ENCODE data around the gene CHAF1A. TPM values are rescaled to one million over a fixed set of nuclear protein-coding genes. Genes with fewer than 3 reads are reported as not detected.

CHAF1A gene
- total RNA-seq, 3 donors from 2014 or later = 6.3 to 8.2 (median 7.9) TPM

GRCh38 chr19:4360641-4361151 is 41.7 kb upstream of the CHAF1A start:
- H3K4me1 ChIP-seq = no peaks in the 10 kb centered on the region

GRCh38 chr19:4361152-4362046 is 41.0 kb upstream of the CHAF1A start:
- no peak for DNase-seq (ENCODE audit: low spot score in 2 of 2)
- Histone ChIP-seq H3K27ac (no peak overlapping the region), H3K36me3 (no peaks in the 10 kb centered on the region)

More at GRCh38 chr19:4360641-4361151, 41.7 kb upstream of the CHAF1A start:
- Histone ChIP-seq H3K4me3 (no peak overlapping the region), H3K36me3 (no peaks in the 10 kb centered on the region), H3K9me3 (no peaks in the 10 kb centered on the region), H3K27me3 (no peaks in the 10 kb centered on the region), H3K27ac (no peak overlapping the region)
- intact Hi-C loops (cut with DNase I; ENCODE audit: low total_unique reads) = loop anchor here (10.0 kb wide), 2 partner anchors 96 to 1364 kb away; partner anchors contain the start of genes CATSPERD and LONP1
- TF ChIP-seq POLR2A (IDR thresholded peaks at IDR 0.05) (no peak), POLR2AphosphoS5 (IDR thresholded peaks at IDR 0.05) (no peak), CTCF (IDR thresholded peaks at IDR 0.05) (no peak)
- no peak for DNase-seq (ENCODE audit: low spot score in 2 of 2)

GRCh38 chr19:4362101-4362828 is 40.2 kb upstream of the CHAF1A start:
- intact Hi-C loops (cut with DNase I; ENCODE audit: low total_unique reads) = loop anchor here (10.0 kb wide), 2 partner anchors 97 to 1363 kb away; partner anchors contain the start of genes CATSPERD and LONP1
- Histone ChIP-seq H3K36me3 (no peaks in the 10 kb centered on the region), H3K4me3 (no peak overlapping the region), H3K9me3 (no peaks in the 10 kb centered on the region), H3K27me3 (no peaks in the 10 kb centered on the region), H3K4me1 (no peaks in the 10 kb centered on the region), H3K27ac (no peak overlapping the region)
- no peak for TF ChIP-seq CTCF (IDR thresholded peaks at IDR 0.05)
- no peak for TF ChIP-seq POLR2A (IDR thresholded peaks at IDR 0.05)
- no peak for TF ChIP-seq POLR2AphosphoS5 (IDR thresholded peaks at IDR 0.05)
- DNase-seq (ENCODE audit: low spot score in 2 of 2) = no peak

More at GRCh38 chr19:4361152-4362046, 41.0 kb upstream of the CHAF1A start:
- Histone ChIP-seq H3K4me3 (no peak overlapping the region), H3K4me1 (no peaks in the 10 kb centered on the region), H3K27me3 (no peaks in the 10 kb centered on the region), H3K9me3 (no peaks in the 10 kb centered on the region)
- TF ChIP-seq POLR2AphosphoS5 (IDR thresholded peaks at IDR 0.05) (no peak), POLR2A (IDR thresholded peaks at IDR 0.05) (no peak), CTCF (IDR thresholded peaks at IDR 0.05) (no peak)
- intact Hi-C loops (cut with DNase I; ENCODE audit: low total_unique reads) = loop anchor here (10.0 kb wide), 2 partner anchors 97 to 1363 kb away; partner anchors contain the start of genes CATSPERD and LONP1

GRCh38 chr19:4362831-4363545 is 39.5 kb upstream of the CHAF1A start:
- peaks cover under 1 to 2% of the 10 kb centered on the region in 2 donors for H3K4me1 ChIP-seq
- no peaks in the 10 kb centered on the region for H3K9me3 ChIP-seq
- intact Hi-C loops (cut with DNase I; ENCODE audit: low total_unique reads) = loop anchor here (10.0 kb wide), 2 partner anchors 98 to 1362 kb away; partner anchors contain the start of genes CATSPERD and LONP1
- no peak overlapping the region for H3K27ac ChIP-seq
- no peaks in the 10 kb centered on the region for H3K36me3 ChIP-seq
- DNase-seq (ENCODE audit: low spot score in 2 of 2) = no peak
- no peak overlapping the region for H3K4me3 ChIP-seq
- TF ChIP-seq POLR2A (IDR thresholded peaks at IDR 0.05) (no peak), CTCF (IDR thresholded peaks at IDR 0.05) (no peak), POLR2AphosphoS5 (IDR thresholded peaks at IDR 0.05) (no peak)
- no peaks in the 10 kb centered on the region for H3K27me3 ChIP-seq

Measured in breast epithelium (tissue), 4 donors.